Fibroblast of lung (primary cell): ENCODE measurements around the gene APBB2.

Experiments
- CTCF ChIP-seq, 2 donors: IDR thresholded peaks in 1 of 2; conservative IDR thresholded peaks in 1 of 2; 1 replicate in 1 of 2; 2 replicates in 1 of 2; pipeline ENCODE4 v1.5.1; 2011 to 2012; ENCODE audit warnings: low read length in 2 of 2, control low read depth in 1 of 2, inconsistent platforms in 1 of 2, low read depth in 1 of 2, mild to moderate bottlenecking in 1 of 2
- EZH2 ChIP-seq: IDR thresholded peaks from 2 replicates; pipeline ENCODE4 v1.5.1; 2012; ENCODE audit warnings: low read length, control low read depth, mild to moderate bottlenecking; ENCODE audit errors: missing control alignments

GRCh38 chr4:41009411-41009810 lies 204.9 kb downstream of the APBB2 start:
- no peak for TF ChIP-seq CTCF (conservative IDR thresholded peaks at IDR 0.05 in 1 of 2, IDR thresholded peaks at IDR 0.05 in 1 of 2; ENCODE audit: low read depth in 1 of 2, low read length in 2 of 2)
- no peak for TF ChIP-seq EZH2
